ENCODE data around the gene DNAH5. TPM values are rescaled to one million over a fixed set of nuclear protein-coding genes. Genes with fewer than 3 reads are reported as not detected.
A peak's percentile ranks its signal among the peaks of the same experiment; 100 is the strongest.

DNAH5 gene
- polyA plus RNA-seq, 4 donors: 0.40 to 3.1 (median 2.6) TPM

DNA sequence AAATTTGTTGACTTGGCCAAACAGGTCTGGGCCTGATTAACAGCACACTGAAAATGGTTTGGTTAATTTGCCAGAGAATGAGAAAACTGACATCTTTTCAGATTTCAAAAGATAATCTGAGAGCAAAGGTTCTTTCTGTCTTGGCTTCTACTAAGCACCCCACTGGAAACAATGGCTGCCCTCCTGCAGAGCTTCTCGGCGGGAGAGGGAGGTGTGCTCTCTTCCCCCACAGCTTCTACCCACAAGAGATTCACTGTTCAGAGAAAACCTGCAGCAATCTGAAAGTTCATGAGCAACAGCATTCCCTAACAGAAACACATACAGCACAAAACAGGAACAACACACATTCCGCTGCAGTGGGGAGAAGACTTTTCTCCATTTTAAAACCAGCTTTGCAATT, 3.0 kb downstream of the DNAH5 start:
- no peak for DNase-seq (ENCODE audit: low read depth in 4 of 4, low spot score in 3 of 4)

DNA sequence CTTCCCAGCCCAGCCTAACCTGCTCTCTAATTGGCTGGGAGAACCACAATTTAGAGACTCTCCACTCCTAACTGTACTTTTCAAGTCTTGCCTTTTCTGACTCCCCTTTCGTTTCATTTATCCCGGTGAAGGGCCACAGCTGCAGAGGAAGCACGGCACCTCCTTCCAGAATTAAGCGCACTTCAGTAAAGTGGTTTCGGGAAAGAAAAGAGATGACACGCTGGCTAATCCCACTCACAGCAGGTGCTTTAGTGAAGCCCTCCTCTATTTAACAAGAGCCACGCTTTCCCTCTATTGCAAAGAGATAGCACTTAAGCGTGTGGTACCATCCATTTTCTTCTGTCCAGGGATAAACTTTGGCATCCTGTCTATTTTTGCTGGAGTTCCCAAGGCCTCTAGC, 4.8 kb downstream of the DNAH5 start:
- DNase-seq (ENCODE audit: low read depth in 4 of 4, low spot score in 3 of 4): no peak

DNA sequence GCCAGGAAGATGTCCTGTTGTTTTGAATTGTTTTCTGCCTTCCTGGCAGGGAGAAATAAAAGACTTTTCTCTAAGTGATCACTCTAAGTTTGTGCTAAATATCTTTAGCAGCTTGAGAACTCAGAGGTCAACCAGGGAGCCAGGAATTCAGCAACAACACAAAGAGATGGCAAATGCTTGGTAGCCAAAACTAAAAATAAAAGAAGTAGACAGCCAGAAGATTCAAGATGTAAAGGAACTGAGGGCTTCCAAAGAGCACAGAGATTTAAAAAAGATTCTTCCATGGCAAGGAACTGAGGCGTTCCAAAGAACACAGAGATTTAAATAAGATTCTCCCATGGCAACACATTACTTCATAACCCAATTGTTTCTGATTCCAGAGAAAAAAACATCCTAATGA, 9.6 kb downstream of the DNAH5 start:
- no peak for DNase-seq (ENCODE audit: low read depth in 4 of 4, low spot score in 3 of 4)

DNA sequence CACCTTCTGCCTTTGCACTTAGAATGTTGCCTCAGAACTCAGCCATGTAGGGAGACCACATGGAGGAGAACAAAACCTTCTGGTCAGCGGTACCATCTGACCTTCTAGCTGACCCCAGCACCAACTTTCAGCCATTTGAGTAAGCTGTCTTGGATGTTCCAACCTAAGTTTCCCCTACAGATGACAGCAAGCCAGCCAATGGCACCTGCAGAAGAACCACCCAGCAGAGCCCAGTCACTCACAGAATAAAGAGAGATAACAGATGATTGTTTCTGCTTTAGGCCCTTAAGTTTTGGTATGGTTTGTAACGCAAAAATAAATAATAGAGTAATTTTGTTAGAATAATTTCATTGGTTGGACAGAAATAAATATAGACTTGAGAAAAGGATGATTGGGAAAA, 10.4 kb downstream of the DNAH5 start:
- DNase-seq (ENCODE audit: low read depth in 4 of 4, low spot score in 3 of 4): no peak

DNA sequence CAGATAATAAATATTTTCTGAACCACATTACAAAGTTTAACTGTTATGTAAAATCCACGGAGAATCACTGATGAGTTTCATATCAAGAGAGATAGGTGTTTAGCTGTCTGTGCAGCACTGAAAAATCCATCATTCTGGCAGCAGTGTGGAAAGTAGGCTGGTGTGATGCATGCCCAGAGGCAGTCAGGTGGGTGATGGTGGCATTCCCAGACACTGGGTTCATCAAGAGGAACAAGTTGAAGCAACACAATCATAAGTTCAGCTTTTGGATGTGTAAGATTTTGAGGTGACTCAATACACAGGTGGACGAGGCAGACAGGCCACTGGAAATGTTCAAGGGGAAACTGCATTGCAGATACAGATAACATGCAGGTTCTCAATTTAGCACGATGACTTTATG, 11.9 kb downstream of the DNAH5 start:
- DNase-seq (ENCODE audit: low read depth in 4 of 4, low spot score in 3 of 4): no peak

DNA sequence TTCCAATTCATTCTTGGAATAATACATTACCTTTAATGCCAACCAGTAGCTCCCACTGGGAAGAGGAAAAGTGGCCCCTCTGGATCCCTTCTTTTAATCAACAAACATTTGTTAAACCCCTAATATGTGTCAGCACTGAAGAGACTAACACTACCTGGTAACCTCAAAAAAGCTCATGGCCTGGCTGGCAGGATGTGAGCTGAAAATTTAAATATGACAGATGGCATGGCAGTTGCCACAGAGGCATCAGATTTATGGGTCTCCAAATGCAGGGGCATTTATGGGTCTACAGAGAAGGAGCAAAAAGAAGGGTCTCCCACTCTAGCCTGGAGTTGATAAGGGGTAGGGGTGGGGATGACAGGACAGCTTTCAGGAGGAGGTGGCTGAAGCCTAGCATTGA, 12.5 kb downstream of the DNAH5 start:
- DNase-seq (ENCODE audit: low read depth in 4 of 4, low spot score in 3 of 4): no peak

DNA sequence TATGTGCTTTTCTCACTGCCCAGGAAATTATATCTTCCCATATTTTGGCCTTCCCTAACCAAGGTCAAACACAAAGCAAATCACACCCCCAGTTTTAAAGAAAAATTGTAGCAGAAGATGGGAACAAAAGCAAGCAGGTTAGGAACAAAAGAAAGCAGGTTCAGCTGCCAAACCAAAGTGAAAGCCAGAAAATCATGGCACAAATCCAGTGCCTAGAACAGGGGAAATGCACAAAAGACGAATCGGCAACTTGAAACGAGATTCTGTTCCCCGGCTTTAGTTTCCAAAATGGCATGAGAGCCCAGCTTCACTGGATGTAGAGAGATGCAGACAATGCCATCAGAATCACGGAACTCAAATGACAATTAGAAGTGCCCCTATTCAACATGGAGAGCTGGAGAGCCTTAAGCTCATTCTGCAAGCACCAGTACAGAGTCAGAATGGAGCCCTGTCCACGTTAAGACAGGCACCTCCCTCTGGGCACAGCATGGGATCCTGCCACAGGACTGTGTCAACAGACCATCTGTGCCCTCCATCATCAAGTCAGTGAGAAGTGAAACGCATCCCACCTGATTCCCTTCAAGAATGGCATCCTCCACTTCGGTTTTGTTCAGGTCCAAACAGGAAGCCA, 13.8 kb downstream of the DNAH5 start:
- no peak for DNase-seq (ENCODE audit: low read depth in 4 of 4, low spot score in 3 of 4)

DNA sequence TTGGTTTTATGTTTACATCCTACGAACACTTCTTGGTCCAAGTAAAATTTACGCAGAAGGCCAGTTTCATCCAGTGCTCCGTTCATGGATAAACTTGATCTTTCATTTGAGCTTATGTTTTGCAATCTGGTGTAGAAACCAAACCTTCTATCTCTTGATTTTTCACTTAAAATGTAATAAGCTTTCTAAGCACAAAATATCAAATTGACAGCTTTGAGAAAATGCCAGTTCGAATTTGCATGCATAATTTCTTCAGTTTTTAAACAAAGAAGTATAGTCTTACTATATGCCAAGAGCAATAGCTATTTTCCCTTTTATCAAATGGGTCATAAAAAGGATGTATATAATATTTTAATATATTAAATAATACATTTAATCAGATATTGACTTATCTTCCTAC, 17.8 kb downstream of the DNAH5 start:
- DNase-seq (ENCODE audit: low read depth in 4 of 4, low spot score in 3 of 4): no peak

DNA sequence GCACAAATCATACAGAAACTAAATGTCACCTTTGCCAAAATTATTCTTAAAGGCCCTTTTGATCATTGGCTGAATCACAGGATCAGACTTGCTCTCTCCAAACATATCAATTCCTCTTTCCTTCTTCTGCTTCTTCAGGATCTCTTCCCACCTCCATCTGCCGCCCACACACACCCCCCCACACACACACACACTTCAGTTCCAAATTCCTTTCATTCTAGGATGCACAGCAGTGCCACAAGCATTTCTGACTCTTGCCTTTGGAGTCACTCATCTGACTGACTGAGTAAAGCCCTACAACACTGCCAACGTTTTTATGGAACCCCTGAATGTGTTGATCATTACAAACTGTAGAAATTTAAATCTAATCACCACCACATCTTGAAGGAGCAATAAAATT, 22.9 kb downstream of the DNAH5 start:
- DNase-seq (ENCODE audit: low read depth in 4 of 4, low spot score in 3 of 4): no peak

DNA sequence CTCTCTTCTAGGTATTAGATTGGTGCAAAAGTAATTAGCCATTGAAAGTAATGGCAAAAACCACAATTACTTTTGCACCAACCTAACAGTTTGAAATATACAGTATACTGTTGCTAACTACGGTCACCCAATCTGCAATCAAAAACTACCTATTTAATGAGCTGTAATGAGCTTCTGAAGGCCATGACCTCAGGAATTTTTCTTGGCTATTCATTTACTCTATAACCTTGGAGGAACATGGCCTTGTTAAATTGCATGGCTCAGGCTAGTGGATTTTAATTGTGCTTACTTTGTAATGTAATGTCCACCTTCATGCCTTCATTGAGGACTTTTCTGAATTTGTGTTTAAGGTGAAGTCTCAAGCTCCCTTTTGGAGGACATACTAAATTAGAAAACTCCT, 24.7 kb downstream of the DNAH5 start:
- DNase-seq (ENCODE audit: low read depth in 4 of 4, low spot score in 3 of 4): peak in 2 of 4 donors; percentile 3 to 10

DNA sequence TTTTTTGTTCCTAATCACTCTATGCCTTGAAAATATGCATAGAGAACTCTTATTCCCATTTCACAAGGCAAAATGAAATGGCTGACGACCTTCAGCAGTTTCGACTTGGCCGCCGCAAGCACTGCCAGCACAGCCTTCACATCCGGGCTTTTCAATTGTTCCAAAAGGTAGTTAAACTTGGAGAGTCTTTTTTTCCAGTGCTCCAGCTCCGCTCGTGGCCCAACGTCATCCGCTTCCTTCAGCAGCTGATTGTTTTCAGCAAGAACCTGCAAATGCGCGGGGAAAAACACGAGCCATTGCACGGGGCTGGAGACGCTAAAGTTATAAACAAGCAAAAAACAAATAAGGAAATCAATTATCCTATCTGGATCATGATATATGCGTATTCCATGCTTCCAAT, 25.4 kb downstream of the DNAH5 start:
- no peak for DNase-seq (ENCODE audit: low read depth in 4 of 4, low spot score in 3 of 4)

DNA sequence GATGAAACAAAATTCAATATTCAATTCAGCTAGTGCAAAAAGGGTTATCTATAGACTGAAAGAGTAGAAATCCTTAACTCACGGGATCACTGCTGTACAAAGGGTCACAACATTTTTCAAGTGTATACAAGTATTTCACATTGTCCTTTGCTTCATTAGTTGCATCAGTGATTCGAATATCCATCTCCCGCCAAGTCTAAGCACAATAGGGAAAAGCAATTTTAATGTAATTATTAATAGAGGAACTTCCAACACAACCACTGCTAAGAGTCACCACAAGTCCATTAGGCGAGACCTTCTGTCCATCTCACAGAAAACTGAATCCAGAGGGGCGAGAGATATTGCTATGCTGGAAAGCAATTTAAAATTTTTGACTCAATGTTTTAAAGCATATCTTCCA, 27.4 kb downstream of the DNAH5 start:
- no peak for DNase-seq (ENCODE audit: low read depth in 4 of 4, low spot score in 3 of 4)

DNA sequence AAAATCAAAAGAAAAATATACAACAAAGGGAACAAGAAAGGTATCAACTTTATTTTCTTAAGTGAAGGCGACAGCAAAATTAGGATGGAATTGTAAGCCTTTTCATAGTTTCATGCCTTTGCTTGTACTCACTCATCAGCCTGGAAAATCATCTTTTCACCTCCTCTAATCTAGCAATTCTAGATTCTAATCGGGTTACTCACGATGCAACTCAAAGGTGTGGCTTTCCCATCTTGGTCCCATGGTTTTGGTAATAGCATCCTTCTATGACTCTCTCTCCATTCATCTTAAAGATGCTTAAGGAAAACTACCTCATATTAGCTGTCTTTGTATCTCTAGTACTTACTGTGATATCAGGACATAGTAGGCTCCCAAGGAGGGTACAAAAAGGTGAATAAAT, 30.5 kb downstream of the DNAH5 start:
- no peak for DNase-seq (ENCODE audit: low read depth in 4 of 4, low spot score in 3 of 4)

DNA sequence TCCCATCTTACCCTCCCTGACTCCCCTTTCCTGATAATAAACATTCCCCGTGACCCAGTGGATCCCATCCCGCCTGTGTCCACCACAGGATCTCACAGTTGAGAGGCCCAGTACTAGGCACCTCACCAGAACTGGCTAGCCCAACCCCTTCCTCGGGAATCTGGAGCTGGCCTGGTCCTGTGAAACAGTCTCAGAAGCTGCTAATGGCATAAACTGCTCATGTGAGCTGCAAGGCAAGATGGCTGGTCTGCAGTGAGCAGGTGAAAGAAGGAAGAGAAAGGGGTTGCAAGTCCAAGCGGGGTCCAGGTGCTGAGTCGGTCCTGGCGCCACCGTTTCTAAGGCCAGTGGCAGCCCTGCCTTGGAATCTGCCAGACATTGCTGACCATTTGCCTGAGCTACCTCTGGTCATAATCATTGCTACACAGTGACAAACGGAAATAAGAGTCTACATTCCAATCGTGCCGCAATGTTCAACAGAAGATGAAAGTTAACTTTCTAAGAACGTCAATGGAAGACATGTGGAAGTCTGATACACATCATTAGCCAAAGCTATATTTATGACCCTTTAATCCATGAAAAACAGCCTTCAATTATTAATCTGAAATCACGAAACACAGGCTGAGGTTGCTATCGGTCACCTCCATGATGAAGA, 33.7 kb downstream of the DNAH5 start:
- no peak for DNase-seq (ENCODE audit: low read depth in 4 of 4, low spot score in 3 of 4)

DNA sequence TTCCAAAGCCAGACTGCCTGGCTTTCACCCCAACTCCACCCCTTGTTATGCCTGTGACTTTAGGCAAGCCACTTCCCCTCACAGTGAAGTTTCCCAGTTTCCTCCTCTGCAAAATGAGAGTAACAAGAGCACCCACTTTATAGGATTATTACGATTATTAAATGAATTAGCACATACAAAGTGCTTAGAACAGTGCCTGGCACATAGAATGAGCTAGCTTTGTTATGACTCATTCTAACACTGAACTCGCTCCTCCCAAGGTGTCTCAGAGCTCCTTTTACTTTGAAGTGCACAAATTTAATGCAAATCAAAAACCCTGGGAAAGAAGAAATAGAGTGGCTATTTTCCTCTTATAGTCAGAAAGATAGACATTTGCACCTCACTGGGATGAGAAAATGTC, 34.3 kb downstream of the DNAH5 start:
- no peak for DNase-seq (ENCODE audit: low read depth in 4 of 4, low spot score in 3 of 4)

DNA sequence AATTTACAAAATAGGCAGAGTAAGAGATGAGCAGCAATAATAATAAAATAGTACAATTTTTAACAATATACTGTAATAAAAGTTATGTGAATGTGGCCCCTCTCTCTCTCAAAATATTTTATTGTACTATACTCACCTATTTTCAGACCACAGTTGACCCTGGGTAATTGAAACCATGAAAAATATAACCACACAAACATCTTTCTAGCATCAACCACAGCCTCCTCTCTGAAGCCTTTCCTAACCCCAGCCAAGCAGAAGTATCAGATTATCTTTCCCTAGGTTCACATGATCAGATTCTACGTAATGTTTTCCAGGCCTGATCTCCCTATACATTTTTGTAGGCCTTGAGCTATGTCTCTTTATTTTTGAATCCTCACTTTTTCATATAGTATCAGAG, 35.2 kb downstream of the DNAH5 start:
- DNase-seq (ENCODE audit: low read depth in 4 of 4, low spot score in 3 of 4): no peak

DNA sequence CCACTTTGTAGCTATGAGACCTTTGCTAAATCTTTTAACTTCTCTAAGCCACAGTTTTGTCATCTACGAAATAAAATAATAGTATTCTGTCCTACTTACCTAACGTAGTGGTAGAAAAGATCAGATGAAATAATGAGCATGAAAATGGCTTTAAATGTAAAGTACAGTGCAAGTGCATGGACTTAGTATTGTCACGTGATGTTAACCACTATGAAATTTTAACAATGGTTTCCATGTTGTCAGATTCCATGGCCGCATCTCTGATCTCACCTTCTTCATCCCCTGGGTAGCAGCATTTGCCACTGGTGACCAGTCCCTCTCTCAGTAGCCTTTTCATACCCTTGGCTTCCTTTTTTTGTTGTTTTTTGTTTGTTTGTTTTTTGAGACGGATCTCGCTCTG, 45.9 kb downstream of the DNAH5 start:
- no peak for DNase-seq (ENCODE audit: low read depth in 4 of 4, low spot score in 3 of 4)

DNA sequence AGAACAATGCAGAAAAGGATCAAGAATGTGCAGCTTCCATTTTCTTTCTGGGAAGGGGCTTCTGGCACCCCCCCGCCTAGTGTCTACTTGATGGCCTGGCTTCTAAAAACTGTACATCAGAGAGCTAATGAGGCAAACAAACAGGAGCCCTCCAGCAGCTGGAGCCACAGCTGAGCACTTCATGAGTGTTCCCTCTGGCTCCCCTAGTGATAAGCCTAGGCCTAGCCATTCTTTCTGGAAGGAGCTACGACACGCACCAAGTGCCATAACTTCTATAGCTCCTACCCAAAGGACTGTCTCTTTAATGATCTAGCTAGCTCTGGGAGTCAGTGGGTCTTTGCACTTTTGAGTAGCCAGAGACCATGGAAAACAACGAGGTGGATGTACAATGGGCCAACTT, 66.1 kb downstream of the DNAH5 start:
- no peak for DNase-seq (ENCODE audit: low read depth in 4 of 4, low spot score in 3 of 4)

DNA sequence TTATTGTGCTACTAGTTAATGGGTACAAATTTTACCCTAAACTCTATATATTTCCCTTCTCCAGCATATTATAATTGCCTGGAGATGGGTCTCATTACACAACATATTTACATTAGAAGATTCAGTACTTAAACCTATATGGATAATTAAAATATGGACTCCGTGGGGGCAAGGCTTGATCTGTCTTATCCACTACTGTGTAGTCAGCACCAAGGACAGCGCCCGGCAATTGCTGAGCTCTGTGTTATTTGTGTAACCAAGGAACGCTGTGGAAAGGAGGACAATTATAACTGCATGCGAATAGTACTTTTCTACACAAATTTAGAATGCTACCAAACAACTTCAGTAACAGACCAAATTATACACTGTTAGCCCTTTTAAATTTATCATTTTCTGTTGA, 77.7 kb downstream of the DNAH5 start:
- DNase-seq (ENCODE audit: low read depth in 4 of 4, low spot score in 3 of 4): peak in 3 of 4 donors; percentile 14 to 30 (median 28)

DNA sequence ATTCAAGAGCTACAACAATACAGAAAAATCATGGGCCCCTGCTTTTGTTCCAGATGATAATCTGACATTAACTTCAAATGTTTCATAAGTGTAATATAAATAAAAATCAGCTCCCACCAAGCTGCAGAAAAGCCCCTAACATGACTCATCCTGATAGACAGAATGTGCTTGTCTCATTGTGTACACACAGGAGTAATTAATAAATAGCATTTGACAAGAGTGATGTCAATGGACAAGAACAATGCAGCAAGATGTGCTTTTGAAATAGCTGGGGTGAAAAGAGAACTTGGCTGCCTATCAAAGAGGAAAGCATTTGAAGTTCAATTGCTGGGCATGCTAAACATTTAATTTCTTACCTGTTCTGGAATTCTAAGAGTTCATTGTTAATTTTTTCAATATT, 79.2 kb downstream of the DNAH5 start:
- DNase-seq (ENCODE audit: low read depth in 4 of 4, low spot score in 3 of 4): no peak

DNA sequence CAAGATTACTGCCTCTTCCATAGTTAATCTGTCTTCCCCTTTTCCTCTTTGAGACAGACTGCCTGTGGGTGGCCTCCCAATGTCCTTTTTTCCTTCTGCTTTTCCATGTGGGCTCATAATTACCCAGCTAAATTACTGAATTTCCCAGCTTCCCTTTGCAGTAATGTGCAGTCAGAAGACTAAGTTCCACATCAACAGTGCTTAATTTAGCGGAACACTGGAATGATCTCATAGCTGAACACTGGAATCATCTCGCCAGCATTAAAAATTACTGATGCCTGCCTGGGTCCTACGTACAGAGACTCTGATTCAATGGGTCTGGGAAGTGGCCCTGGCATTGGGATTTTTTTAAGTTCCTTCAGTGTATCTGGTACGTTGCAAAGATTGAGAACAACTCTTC, 84.3 kb downstream of the DNAH5 start:
- peak in 1 of 4 donors; percentile 15 for DNase-seq (ENCODE audit: low read depth in 4 of 4, low spot score in 3 of 4)

DNA sequence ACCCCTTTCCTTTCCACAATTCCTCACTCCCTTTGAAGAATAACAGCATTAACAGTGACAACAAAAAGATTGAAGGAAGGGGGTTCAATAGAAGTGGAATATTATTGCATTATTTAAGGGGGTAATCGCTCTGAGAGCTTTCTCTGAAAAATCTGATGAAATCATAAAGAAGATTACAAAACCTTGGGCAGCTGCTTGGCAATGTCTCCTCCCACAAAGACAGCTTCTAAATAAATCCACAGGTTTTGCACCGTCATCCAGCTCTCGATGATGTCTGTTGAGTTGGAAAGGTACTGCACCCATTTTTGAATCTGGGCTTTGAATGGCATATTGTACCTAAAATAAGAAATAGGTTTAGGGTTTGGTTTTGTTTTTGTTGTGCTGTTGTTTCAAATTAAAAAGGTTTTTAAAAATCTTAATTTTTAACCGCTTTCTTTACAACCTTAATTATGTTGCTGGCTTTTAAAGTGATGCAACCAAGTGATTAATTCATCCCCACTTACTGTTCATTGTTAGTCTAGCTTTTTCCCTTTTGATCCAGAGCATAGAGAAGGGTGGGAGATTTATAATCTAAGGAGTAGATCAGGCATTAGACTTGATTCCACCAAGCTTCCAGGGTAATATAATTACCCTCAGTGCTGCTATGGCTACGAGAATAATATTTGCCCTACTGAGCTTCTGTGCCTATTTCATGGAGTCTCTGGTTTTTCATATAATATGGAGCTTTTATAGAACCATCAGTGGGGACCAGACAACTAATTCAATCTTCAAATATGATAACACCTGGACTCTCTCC, 85.0 kb downstream of the DNAH5 start:
- DNase-seq (ENCODE audit: low read depth in 4 of 4, low spot score in 3 of 4): no peak
